GM04503 (cell line): ENCODE data around the gene PPP1R3G.
A peak's percentile ranks its signal among the peaks of the same experiment; 100 is the strongest.
"Not testable (repeated sequence)": the region's sequence is repeated elsewhere in the genome, so short reads cannot be mapped to it uniquely, and the experiment has no call there.

Experiments
- DNase-seq: peaks from one replicate; pipeline ENCODE4 v3.0.0-alpha.2; 2012; ENCODE audit warnings: low read depth

The PPP1R3G gene

DNA sequence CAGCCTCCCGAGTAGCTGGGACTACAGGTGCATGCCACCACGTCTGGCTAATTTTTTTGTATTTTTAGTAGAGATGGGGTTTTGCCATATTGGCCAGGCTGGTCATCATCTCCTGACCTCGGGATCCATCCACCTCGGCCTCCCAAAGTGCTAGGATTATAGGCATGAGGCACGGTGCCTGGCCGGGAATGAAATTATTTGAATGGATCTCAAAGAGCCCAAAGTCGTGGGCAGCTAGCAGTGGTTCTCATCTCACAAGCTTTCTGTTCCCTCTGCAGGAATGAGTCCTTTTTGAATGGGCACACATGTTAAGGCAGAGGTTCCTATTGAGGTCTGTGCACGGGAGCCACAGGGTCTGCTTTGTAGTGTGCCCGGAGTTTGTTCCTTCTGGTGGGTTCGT, 34.9 kb downstream of the PPP1R3G start:
- no peak for DNase-seq

DNA sequence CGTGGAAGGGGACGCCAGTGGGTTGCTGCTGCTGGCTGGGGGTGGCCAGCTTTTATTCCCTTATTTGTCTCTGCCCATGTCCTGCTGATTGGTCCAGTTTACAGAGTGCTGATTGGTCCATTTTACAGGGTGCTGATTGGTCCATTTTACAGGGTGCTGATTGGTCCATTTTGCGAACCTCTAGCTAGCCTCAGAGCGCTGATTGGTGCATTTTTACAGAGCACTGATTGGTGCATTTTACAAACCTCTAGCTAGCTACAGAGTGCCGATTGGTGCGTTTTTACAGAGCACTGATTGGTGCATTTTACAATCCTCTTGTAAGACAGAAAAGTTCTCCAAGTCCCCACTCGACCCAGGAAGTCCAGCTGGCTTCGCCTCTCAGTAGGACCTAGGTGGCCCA, 35.4 kb downstream of the PPP1R3G start:
- DNase-seq = not testable (repeated sequence)

GRCh38 chr6:5121479-5121878, 36.3 kb downstream of the PPP1R3G start:
- DNase-seq = no peak

DNA sequence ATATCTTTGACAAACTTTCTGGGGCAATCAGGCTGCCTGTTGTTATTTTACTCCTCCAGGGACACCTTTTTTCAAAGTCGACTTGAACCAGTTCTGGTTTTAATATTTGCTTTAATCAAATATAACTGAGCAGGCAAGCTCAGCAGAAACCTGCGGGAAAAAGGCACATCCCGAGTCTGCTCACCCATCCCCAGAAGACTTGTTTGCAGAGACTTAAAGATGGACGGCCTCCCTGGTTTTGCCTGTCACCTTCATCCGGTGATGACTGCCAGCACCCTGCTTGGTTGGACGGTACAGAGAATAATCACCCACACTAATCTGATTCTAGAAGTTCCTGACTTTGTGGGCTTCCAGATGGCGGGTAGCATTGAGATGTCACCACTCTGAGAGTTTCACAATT, 36.8 kb downstream of the PPP1R3G start:
- DNase-seq = no peak

- DNase-seq = no peak
Observed at GRCh38 chr6:5122504-5123112, 37.5 kb downstream of the PPP1R3G start.

GRCh38 chr6:5123296-5124143, 38.4 kb downstream of the PPP1R3G start:
- DNase-seq = no peak

- no peak for DNase-seq
Observed at GRCh38 chr6:5124526-5124925, 39.4 kb downstream of the PPP1R3G start.

- DNase-seq = no peak
Observed at GRCh38 chr6:5125152-5126006, 40.2 kb downstream of the PPP1R3G start.

GRCh38 chr6:5126214-5126613, 41.1 kb downstream of the PPP1R3G start:
- DNase-seq = no peak

DNA sequence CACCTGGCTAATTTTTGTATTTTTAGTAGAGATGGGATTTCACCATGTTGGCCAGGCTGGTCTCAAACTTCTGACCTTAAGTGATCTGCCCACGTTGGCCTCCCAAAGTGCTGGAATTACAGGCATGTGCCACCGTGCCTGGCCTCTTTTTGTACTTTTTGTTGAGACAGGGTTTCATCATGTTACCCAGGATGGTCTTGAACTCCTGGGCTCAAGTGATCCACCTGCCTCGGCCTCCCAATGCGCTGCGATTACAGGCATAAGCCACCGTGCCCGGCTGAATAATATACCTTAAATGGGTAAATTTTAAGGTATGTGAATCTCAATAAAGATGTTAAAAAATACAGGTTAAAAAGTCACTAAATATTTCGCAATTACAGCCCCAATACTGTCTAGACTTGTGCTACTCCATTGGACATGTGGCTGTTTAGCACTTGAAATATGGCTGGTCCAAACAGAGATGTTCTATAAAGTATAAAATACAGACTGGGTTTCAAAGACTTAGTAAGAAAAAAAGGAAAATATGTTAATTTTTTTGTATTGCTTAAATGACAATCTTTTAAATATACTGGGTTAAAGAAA, 42.1 kb downstream of the PPP1R3G start:
- no peak for DNase-seq

- DNase-seq = no peak
Observed at GRCh38 chr6:5128351-5128750, 43.2 kb downstream of the PPP1R3G start.

DNA sequence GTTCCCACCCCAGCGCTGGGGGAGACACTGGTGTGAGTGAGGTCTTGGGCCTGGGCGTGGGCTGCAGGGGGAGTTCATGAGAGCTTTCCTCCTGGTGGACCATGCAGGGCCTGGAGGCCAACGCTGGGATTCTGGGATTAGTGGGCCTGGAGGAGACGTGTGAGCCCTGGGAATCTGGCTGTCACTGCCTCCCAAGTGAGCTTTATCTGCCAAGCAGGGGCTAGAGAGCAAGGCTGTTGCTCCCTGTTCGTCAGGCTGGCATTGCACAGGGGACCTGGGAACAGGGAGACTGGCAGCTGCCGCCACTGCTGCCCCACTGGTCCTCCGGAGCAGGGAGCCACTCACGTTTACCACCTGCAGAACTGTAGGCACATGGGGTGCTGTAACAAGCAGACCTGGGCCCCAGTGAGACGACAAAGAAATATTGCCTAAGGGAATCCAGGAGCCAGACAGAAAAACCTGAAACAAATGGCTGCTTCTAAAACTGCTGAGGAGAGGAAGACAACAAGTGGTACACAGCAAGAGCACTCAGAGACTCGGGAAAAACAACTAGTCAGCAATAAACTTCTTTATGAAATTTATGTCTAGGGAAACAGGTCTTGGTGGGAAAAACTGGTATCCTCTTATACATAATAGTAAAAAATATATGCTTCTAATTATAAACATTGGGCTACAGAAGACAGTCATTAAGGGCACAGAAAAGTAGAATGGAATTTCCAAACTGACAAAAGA, 45.2 kb downstream of the PPP1R3G start:
- DNase-seq = no peak

DNA sequence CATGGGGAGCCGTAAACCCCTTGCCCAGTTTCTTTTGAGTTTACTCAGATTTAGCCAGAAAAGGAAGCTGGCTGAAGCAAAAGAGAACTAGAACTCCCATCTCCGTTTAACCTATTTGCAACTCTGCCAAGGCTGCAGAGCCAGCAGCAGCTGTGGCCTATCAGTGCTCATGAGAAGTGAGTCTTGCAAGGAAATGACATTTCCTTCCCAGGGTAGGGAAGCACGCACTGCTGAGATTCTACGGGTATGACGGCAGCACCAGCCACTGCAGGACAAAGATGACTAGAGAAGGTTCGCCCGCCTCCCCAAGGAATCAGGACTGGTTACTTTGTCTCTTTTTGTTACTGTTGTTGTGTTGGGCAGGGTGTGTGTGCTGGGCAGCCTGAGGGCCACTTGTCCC, 47.6 kb downstream of the PPP1R3G start:
- DNase-seq = peak; percentile 81

DNA sequence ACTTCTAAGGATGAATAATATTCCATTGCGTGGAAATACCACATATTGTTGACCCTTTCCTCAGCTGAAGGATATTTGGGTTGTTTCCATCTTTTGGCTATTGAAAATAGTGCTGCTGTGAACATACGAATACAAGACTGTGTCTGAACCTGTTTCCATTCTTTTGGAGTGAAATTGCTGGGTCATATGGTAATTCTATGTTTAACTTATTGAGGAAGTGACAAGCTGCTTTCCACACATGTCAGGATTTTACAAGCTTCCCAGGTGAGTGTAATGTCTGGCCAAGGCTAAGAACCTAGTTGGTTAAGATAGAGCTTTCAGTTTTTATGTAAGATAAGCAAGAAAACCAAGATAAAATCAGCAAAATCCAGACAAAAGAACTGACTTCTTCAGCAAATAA, 48.8 kb downstream of the PPP1R3G start:
- DNase-seq = no peak

- no peak for DNase-seq
Observed at GRCh38 chr6:5135788-5136376, 50.7 kb downstream of the PPP1R3G start.

GRCh38 chr6:5136851-5137250, 51.7 kb downstream of the PPP1R3G start:
- no peak for DNase-seq
